K562 (cell line): Measurements from ENCODE around the gene ADAP1. TPM values are rescaled to one million over a fixed set of nuclear protein-coding genes. Genes with fewer than 3 reads are reported as not detected.

Experiments
- ATAC-seq: fragments of 200-7000 bp; cut with Tn5 transposase; 3 replicates; pipeline ENCODE4 v1.9.1; 2020; ENCODE audit warnings: moderate library complexity
- BruUV-seq: library from RNA; stranded (reverse); fragments of 400-500 nt; replicated peaks from 2 replicates; lab custom pipeline; 2021; lab: Mats Ljungman, UMichigan
- CTCF ChIA-PET: fragments of 300-600 bp; formaldehyde crosslinking; extraction: SDS; loops from one replicate; lab custom pipeline; 2021; ENCODE audit warnings: low intra/inter-chr PET ratio; lab: Yijun Ruan, JAX
- POLR2A ChIA-PET: fragments of 300-600, 350-650 bp; sonication (Branson Sonifier 250); formaldehyde crosslinking; extraction: SDS; loops from one replicate; lab custom pipeline; 2021; ENCODE audit warnings: antibody characterized with exemption, inconsistent platforms; lab: Yijun Ruan, JAX
- DNase-seq, 4 experiments: peaks; one replicate each; pipeline versions ENCODE4 v3.0.0 to v3.0.0-alpha.2; 2011 to 2018; ENCODE audit warnings: low spot score in 3 of 4, mixed read lengths in 3 of 4; ENCODE audit errors: extremely low read depth in 1 of 4
- FAIRE-seq: peaks from 2 replicates; lab custom pipeline; 2011; peaks lifted over from hg19 to GRCh38; lab: Jason Lieb, UNC
- H2AFZ ChIP-seq: 2 replicates; pipeline ENCODE4 v1.6.0; 2011; ENCODE audit warnings: low read depth, low read length, control low read depth, inconsistent platforms
- H3K27ac ChIP-seq: fragments of 200-600 bp; 3 replicates; pipeline ENCODE4 v1.8.0; 2011; ENCODE audit warnings: low read depth, mild to moderate bottlenecking, control low read depth, inconsistent platforms, low read length, moderate library complexity, mixed read lengths; ENCODE audit errors: extremely low read depth
- H3K27me3 ChIP-seq, 2 experiments: fragments of 300-600 bp in 1 of 2; 2 replicates in 1 of 2; 3 replicates in 1 of 2; pipeline versions ENCODE4 v1.6.0 to v1.8.0; 2011; ENCODE audit warnings: inconsistent platforms in 2 of 2, low read length in 2 of 2, mild to moderate bottlenecking in 1 of 2, mixed read lengths in 1 of 2, moderate library complexity in 1 of 2; ENCODE audit not compliant: control insufficient read depth in 2 of 2, insufficient read depth in 2 of 2
- H3K36me3 ChIP-seq: fragments of 300-600 bp; 3 replicates; pipeline ENCODE4 v1.8.0; 2011; ENCODE audit warnings: mild to moderate bottlenecking, low read length, inconsistent platforms; ENCODE audit not compliant: control insufficient read depth, insufficient read depth
- H3K4me1 ChIP-seq, 2 experiments: fragments of 200-600 bp in 1 of 2; replicated peaks in 1 of 2; 2 replicates in 1 of 2; 3 replicates in 1 of 2; pipeline versions ENCODE4 v1.5.1 to v1.8.0; 2011; ENCODE audit warnings: inconsistent platforms in 2 of 2, low read length in 2 of 2, mild to moderate bottlenecking in 1 of 2, mixed read lengths in 1 of 2, moderate library complexity in 1 of 2; ENCODE audit not compliant: control insufficient read depth in 2 of 2, insufficient read depth in 2 of 2
- H3K4me2 ChIP-seq: 2 replicates; pipeline ENCODE4 v1.6.1; 2011; ENCODE audit warnings: low read length, control low read depth, inconsistent platforms, mixed read lengths; ENCODE audit not compliant: insufficient read depth
- H3K4me3 ChIP-seq: fragments of 200-600 bp; sonication (generic), shearing (Covaris generic); 2 replicates; pipeline ENCODE4 v1.5.1; 2016; ENCODE audit warnings: control low read depth, inconsistent platforms
- H3K79me2 ChIP-seq: fragments of 200-600 bp; 3 replicates; pipeline ENCODE4 v1.8.0; 2011; ENCODE audit warnings: low read length, inconsistent platforms; ENCODE audit not compliant: control insufficient read depth, insufficient read depth
- H3K9ac ChIP-seq, 2 experiments: 2 replicates each; pipeline versions ENCODE4 v1.6.0 to v1.6.1; 2011; ENCODE audit warnings: low read depth in 2 of 2, low read length in 2 of 2, control low read depth in 1 of 2, inconsistent platforms in 1 of 2, mild to moderate bottlenecking in 1 of 2, mixed read lengths in 1 of 2; ENCODE audit not compliant: insufficient read depth in 1 of 2
- H3K9me1 ChIP-seq: one replicate; pipeline ENCODE4 v1.6.0; 2011; ENCODE audit warnings: inconsistent platforms, mild to moderate bottlenecking, low read length, moderate library complexity; ENCODE audit not compliant: control insufficient read depth, insufficient read depth
- H3K9me3 ChIP-seq: replicated peaks from 2 replicates; pipeline ENCODE4 v1.5.1; 2011; ENCODE audit warnings: low read depth, low read length, inconsistent platforms; ENCODE audit not compliant: control insufficient read depth, insufficient read depth
- H4K20me1 ChIP-seq: replicated peaks from 2 replicates; pipeline ENCODE4 v1.6.1; 2011; ENCODE audit warnings: low read length, inconsistent platforms, mixed read lengths; ENCODE audit not compliant: control insufficient read depth, insufficient read depth
- WGBS: fragments of 100-300 bp; shearing (Covaris generic); methylation state at CpG from one replicate; pipeline ENCODE4 v1.1.6; 2016; ENCODE audit warnings: low coverage, mixed read lengths; ENCODE audit not compliant: insufficient coverage; ENCODE audit errors: missing lambda C conversion rate; 5-methylcytosine and 5-hydroxymethylcytosine counted together
- in situ Hi-C: fragments of 300-500 bp; cut with MboI; formaldehyde crosslinking; loops from 4 replicates; pipeline ENCODE4 v1.15.0; 2018; ENCODE audit warnings: inconsistent platforms, mixed read lengths
- intact Hi-C: fragments of 100-400 bp; cut with micrococcal nuclease; formaldehyde crosslinking; loops from 2 replicates; pipeline ENCODE4 v1.14.2; 2022
- polyA plus RNA-seq, 8 experiments: library from polyadenylated mRNA; depleted of rRNA in 4 of 8; stranded (reverse) in 5 of 8; unstranded in 3 of 8; fragments of >200 nt; fragmentation: Nextera tagmentation in 2 of 8; fragmentation: Illumina TruSeq in 1 of 8; extraction: Ambion mirVana in 2 of 8; extraction: Trizol in 1 of 8; gene quantifications; 2 replicates each; pipeline versions ENCODE4 v1.2.1 to v1.2.3, GENCODE V29; 2011 to 2014; ENCODE audit warnings: inconsistent platforms in 1 of 8, missing spikeins in 1 of 8
- total RNA-seq, 7 experiments: library from RNA; depleted of rRNA in 6 of 7; stranded (reverse); fragments of >200 nt in 6 of 7; fragmentation: Illumina TruSeq in 2 of 7; extraction: Trizol in 2 of 7; gene quantifications; 2 replicates each; pipeline versions ENCODE4 v1.2.1 to v1.2.3, GENCODE V29; 2011 to 2021; ENCODE audit warnings: low replicate concordance in 1 of 7
- TF ChIP-seq, protein P1 (sequence below): fragments of 450-650 bp; formaldehyde crosslinking; IDR thresholded peaks from 2 replicates; pipeline ENCODE4 v1.4.0; 2020; ENCODE audit warnings: mild to moderate bottlenecking, moderate library complexity

Gene ADAP1
- total and polyA plus RNA-seq, 9 of the 15 experiments (the other 6 are each of a cell fraction or from before 2014, with no cell fraction given) = 0.27 to 1.4 (median 0.52) TPM; not detected in 3

DNA sequence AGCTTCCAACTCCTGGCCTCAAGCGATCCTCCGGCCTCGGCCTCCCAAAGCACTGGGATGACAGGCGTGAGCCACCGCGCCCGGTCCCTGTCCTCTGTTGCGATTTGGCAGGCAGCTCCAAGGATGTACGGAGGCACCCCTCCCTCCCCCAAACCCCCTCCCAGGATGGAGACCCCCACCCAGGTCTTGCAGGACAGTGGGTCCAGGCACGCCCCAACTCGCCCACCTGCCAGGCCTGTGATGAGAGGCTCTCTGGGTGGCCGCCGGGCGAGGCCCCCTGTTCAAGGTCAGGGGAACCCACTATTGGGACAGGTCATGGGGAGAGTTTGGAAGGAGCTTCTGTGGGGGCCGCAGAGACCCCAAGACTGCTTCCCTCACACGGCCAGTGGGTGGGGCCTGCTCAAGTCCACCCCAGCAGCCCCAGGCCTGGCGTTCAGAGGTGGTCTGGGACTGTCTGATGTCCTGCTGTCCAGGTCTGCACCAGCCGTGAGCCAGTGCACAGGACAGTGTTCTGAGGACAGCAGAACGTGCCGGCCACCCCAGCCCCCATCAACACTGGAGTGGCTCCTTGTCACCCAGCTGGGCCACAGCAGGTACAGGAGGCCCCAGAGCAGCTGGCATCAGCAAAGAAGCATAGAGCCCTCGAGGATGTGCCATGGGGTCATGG is 2.5 kb downstream of the ADAP1 start:
- no peak overlapping the region for H3K4me2 ChIP-seq
- H3K4me1 ChIP-seq = peaks cover 0 to 43% of the 10 kb centered on the region in 2 experiments; a peak in 2 of 5 replicates
- 11% methylated on average over 11 of the region's 21 CpGs for WGBS
- no peaks in the 10 kb centered on the region for H3K79me2 ChIP-seq
- peaks cover 46 to 70% of the 10 kb centered on the region in 2 experiments for H3K27me3 ChIP-seq
- intact Hi-C loops = no loop called here
- ATAC-seq (no peak), FAIRE-seq (no peak), DNase-seq (no peak)
- no peak overlapping the region for H3K9ac ChIP-seq
- no peak overlapping the region for H3K27ac ChIP-seq
- no peaks in the 10 kb centered on the region for H3K9me3 ChIP-seq
- no peaks in the 10 kb centered on the region for H3K9me1 ChIP-seq
- no peak overlapping the region for H2AFZ ChIP-seq
- TF ChIP-seq, protein P1, sequence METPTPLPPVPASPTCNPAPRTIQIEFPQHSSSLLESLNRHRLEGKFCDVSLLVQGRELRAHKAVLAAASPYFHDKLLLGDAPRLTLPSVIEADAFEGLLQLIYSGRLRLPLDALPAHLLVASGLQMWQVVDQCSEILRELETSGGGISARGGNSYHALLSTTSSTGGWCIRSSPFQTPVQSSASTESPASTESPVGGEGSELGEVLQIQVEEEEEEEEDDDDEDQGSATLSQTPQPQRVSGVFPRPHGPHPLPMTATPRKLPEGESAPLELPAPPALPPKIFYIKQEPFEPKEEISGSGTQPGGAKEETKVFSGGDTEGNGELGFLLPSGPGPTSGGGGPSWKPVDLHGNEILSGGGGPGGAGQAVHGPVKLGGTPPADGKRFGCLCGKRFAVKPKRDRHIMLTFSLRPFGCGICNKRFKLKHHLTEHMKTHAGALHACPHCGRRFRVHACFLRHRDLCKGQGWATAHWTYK (CRISPR knock-in tag) = no peak
- ChIA-PET POLR2A (interaction anchor here (0.5 to 1.0 kb wide), 3 partner anchors 15 to 434 kb away, joined by 3 to 8 read pairs (median 3); no protein-coding TSS in a partner anchor), CTCF (no interaction called here)
- H3K4me3 ChIP-seq = no peak overlapping the region
- H3K36me3 ChIP-seq = no peaks in the 10 kb centered on the region
- H4K20me1 ChIP-seq = peaks cover 15% of the 10 kb centered on the region; the same call in 1 of the 2 replicates
- no TSS peak for BruUV-seq
- in situ Hi-C loops = no loop called here
